GM21619 (cell line): ENCODE data around the gene TNS3.
A peak's percentile ranks its signal among the peaks of the same experiment; 100 is the strongest.

ENCODE experiments used
- ATAC-seq: cut with Tn5 transposase; IDR thresholded peaks from one replicate; pipeline ENCODE4 v1.9.1; 2021; ENCODE audit not compliant: unreplicated experiment

The TNS3 gene

GRCh38 chr7:47565640-47566250 lies 16.2 kb downstream of the TNS3 start:
- no peak for ATAC-seq

- no peak for ATAC-seq
These were observed 18.4 kb downstream of the TNS3 start for GRCh38 chr7:47563521-47563920.

GRCh38 chr7:47561715-47562446 lies 20.0 kb downstream of the TNS3 start:
- no peak for ATAC-seq

- no peak for ATAC-seq
These were observed 22.3 kb downstream of the TNS3 start for GRCh38 chr7:47559306-47560220.

- ATAC-seq, result no peak
These were observed 23.9 kb downstream of the TNS3 start for GRCh38 chr7:47557694-47558670.

- ATAC-seq, result no peak
These were observed 24.6 kb downstream of the TNS3 start for GRCh38 chr7:47557317-47557693.

- ATAC-seq, result no peak
These were observed 25.3 kb downstream of the TNS3 start for GRCh38 chr7:47556511-47557180.

GRCh38 chr7:47553309-47553708 lies 28.6 kb downstream of the TNS3 start:
- no peak for ATAC-seq

- ATAC-seq, result peak; percentile 99
These were observed 29.3 kb downstream of the TNS3 start for GRCh38 chr7:47552621-47553020.

- no peak for ATAC-seq
These were observed 30.1 kb downstream of the TNS3 start for GRCh38 chr7:47551668-47552440.

- no peak for ATAC-seq
These were observed 31.0 kb downstream of the TNS3 start for GRCh38 chr7:47550788-47551470.

GRCh38 chr7:47549916-47550315 lies 32.0 kb downstream of the TNS3 start:
- no peak for ATAC-seq

- no peak for ATAC-seq
These were observed 32.5 kb downstream of the TNS3 start for GRCh38 chr7:47549397-47549796.

- no peak for ATAC-seq
These were observed 33.4 kb downstream of the TNS3 start for GRCh38 chr7:47548546-47548945.

GRCh38 chr7:47546733-47547494 lies 35.0 kb downstream of the TNS3 start:
- ATAC-seq, result no peak

- no peak for ATAC-seq
These were observed 35.7 kb downstream of the TNS3 start for GRCh38 chr7:47546171-47546570.

GRCh38 chr7:47544416-47544815 lies 37.5 kb downstream of the TNS3 start:
- ATAC-seq, result no peak

GRCh38 chr7:47543714-47544113 lies 38.2 kb downstream of the TNS3 start:
- no peak for ATAC-seq
